Psoas muscle (tissue), 8 donors: ENCODE results near the gene PM20D2. TPM values are rescaled to one million over a fixed set of nuclear protein-coding genes. Genes with fewer than 3 reads are reported as not detected.

Source experiments
- ATAC-seq, 4 donors: fragments of 200-7000 bp; cut with Tn5 transposase; one replicate each; pipeline ENCODE4 v1.9.1; 2020; ENCODE audit warnings: moderate library complexity in 3 of 4, mild to moderate bottlenecking in 2 of 4
- DNase-seq, 2 donors: peaks; one replicate each; pipeline ENCODE4 v3.0.0-alpha.2; 2020
- H3K27ac ChIP-seq: fragments of 200-600 bp; one replicate; pipeline ENCODE4 v1.8.0; 2022
- H3K27me3 ChIP-seq, 3 donors: fragments of 200-600 bp in 1 of 3; one replicate each; pipeline versions ENCODE4 v1.6.1 to v1.8.0; 2013 to 2022; ENCODE audit warnings: low read length in 2 of 3, mild to moderate bottlenecking in 2 of 3, moderate library complexity in 1 of 3; ENCODE audit not compliant: insufficient read depth in 3 of 3
- H3K36me3 ChIP-seq, 2 donors: fragments of 200-600 bp in 1 of 2; one replicate each; pipeline versions ENCODE4 v1.6.1 to v1.8.0; 2013 to 2022; ENCODE audit warnings: low read depth in 1 of 2, mild to moderate bottlenecking in 1 of 2, moderate library complexity in 1 of 2; ENCODE audit not compliant: insufficient read depth in 1 of 2
- H3K4me1 ChIP-seq: fragments of 200-600 bp; one replicate; pipeline ENCODE4 v1.8.0; 2022
- H3K4me3 ChIP-seq: fragments of 200-600 bp; one replicate; pipeline ENCODE4 v1.8.0; 2022; ENCODE audit warnings: mild to moderate bottlenecking
- H3K9me3 ChIP-seq: fragments of 200-600 bp; one replicate; pipeline ENCODE4 v1.8.0; 2022
- CTCF ChIP-seq: fragments of 200-600 bp; IDR thresholded peaks from one replicate; pipeline ENCODE4 v1.8.0; 2022; ENCODE audit warnings: antibody characterized with exemption
- WGBS, 3 donors: extraction: QIAGEN DNeasy Blood & Tissue Kit; methylation state at CpG; one replicate each; pipeline versions ENCODE4 v1.1.6 to v1.1.7; 2013; 5-methylcytosine and 5-hydroxymethylcytosine counted together
- intact Hi-C, 2 donors: fragments of 100-400 bp; cut with DNase I; formaldehyde crosslinking; loops; one replicate each; pipeline versions ENCODE4 v1.11.0 to v1.14.2; 2022
- polyA plus RNA-seq, 3 donors: library from polyadenylated mRNA; stranded (reverse); fragments of 200-250 nt; gene quantifications; one replicate each; pipeline ENCODE4 v1.2.3, GENCODE V29; 2013
- total RNA-seq, 4 donors: library from RNA; stranded (reverse); fragmentation: NEBNext Ultra II Directional in 2 of 4; extraction: Animal tissue kit (Norgen Biotek cat#: 25700) in 2 of 4; gene quantifications; one replicate each; pipeline versions ENCODE4 v1.2.1 to v1.2.4, GENCODE V29; 2021 to 2023
- donor health status: healthy with polysubstance abuse.
- donor health status: DM: no; HTN: no; CAD: no; lungs with moderate emphysema.
- donor health status: Bipolar disorder and iron deficiency.
- donor health status: healthy.
- donor health status: DM: yes; HTN: yes; CAD: no.
- donor health status: DM: no; HTN: no; CAD: no.
- donor health status: DM: no; HTN: no; CAD: no.
- donor health status: DM: yes; HTN: yes; CAD: no.

PM20D2 gene
- total and polyA plus RNA-seq, 7 donors: 2.7 to 56.2 (median 13.5) TPM

GRCh38 chr6:89111933-89112332 is 33.9 kb upstream of the PM20D2 start:
- ATAC-seq (no peak), DNase-seq (no peak)
- TF ChIP-seq CTCF: no peak
- no peaks in the 10 kb centered on the region for H3K9me3 ChIP-seq
- no peak overlapping the region for H3K4me3 ChIP-seq
- intact Hi-C loops: no loop called here
- peaks cover 0 to 1% of the 10 kb centered on the region in 2 donors for H3K36me3 ChIP-seq
- H3K4me1 ChIP-seq: peaks cover 6% of the 10 kb centered on the region
- WGBS, 3 donors: 93 to 98% (median 95%) methylated on average over 9 of the region's 9 CpGs
- H3K27me3 ChIP-seq: no peaks in the 10 kb centered on the region
- no peak overlapping the region for H3K27ac ChIP-seq

GRCh38 chr6:89116702-89117101 is 29.2 kb upstream of the PM20D2 start:
- no peak for TF ChIP-seq CTCF
- no peak overlapping the region for H3K27ac ChIP-seq
- ATAC-seq: no peak
- peak overlapping the region; percentile 80 for H3K4me3 ChIP-seq
- H3K4me1 ChIP-seq: peaks cover 19% of the 10 kb centered on the region
- no peaks in the 10 kb centered on the region for H3K36me3 ChIP-seq
- no peaks in the 10 kb centered on the region for H3K27me3 ChIP-seq
- intact Hi-C loops: loop anchor here in 1 of 2 donors (2.0 kb wide), 1 partner anchor 136 kb away; no protein-coding TSS in a partner anchor
- DNase-seq: no peak
- H3K9me3 ChIP-seq: no peaks in the 10 kb centered on the region
- 62 to 74% (median 69%) methylated on average over 6 of the region's 6 CpGs for WGBS, 3 donors

- peak; percentile 40 to 66 for DNase-seq
- Histone ChIP-seq H3K4me3 (peak within 1 kb of the TSS; percentile 80), H3K4me1 (peaks cover 20% of the 10 kb centered on the region), H3K27ac (peak within 1 kb of the TSS; percentile 54), H3K9me3 (no peaks in the 10 kb centered on the region), H3K27me3 (no peaks in the 10 kb centered on the region), H3K36me3 (no peaks in the 10 kb centered on the region)
- 1% methylated on average over 58 to 106 of the region's 106 CpGs for WGBS, 3 donors
- peak; percentile 72 to 84 (median 80) for ATAC-seq
- intact Hi-C loops: loop anchor here in 1 of 2 donors (2.0 kb wide), 1 partner anchor 137 kb away; no protein-coding TSS in a partner anchor
- TF ChIP-seq CTCF: no peak
These were observed 28.4 kb upstream of the PM20D2 start, which contains the start of gene SRSF12 for GRCh38 chr6:89117211-89118108. SRSF12 (minus strand) TSS chr6:89118071; CDS start chr6:89117887, 184 bp downstream.

GRCh38 chr6:89118931-89119330 is 26.9 kb upstream of the PM20D2 start:
- Histone ChIP-seq H3K36me3 (no peaks in the 10 kb centered on the region), H3K27ac (peak overlapping the region; percentile 54), H3K27me3 (no peaks in the 10 kb centered on the region), H3K4me1 (peaks cover 20% of the 10 kb centered on the region), H3K9me3 (no peaks in the 10 kb centered on the region), H3K4me3 (no peak overlapping the region)
- intact Hi-C loops: no loop called here
- peak in 1 of 4 donors; percentile 11 for ATAC-seq
- 67 to 85% (median 67%) methylated on average over 8 of the region's 8 CpGs for WGBS, 3 donors
- DNase-seq: no peak
- no peak for TF ChIP-seq CTCF
